GM20000 (cell line): ENCODE data around the gene CADPS.

Experiments used
- DNase-seq: peaks from one replicate; pipeline ENCODE4 v3.0.0; 2012; ENCODE audit warnings: low spot score
- TF ChIP-seq, protein P1 (sequence below): IDR thresholded peaks from 2 replicates; pipeline ENCODE4 v1.5.1; 2012; ENCODE audit warnings: mild to moderate bottlenecking, control low read depth; ENCODE audit errors: extremely low read depth, missing control alignments

Gene CADPS

DNA sequence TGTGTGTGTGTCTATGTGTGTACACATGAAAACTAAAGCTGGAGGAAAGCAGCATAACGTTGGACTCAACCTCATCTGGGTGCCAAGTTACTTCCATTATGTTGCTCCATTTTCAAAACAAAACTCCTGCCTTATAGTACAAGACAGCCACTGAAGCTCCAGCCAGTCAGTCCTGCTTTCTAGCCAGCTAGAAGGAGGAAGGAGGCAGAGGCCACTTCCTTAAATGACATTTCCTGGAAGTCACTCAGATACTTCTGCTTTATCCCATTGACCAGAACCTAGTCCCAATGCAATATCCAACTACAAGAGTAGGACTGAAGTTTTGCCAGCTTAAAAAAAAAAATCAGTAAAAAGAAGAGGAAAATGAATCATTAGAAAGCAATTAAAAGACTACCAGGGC, 31.7 kb downstream of the CADPS start:
- TF ChIP-seq, protein P1, sequence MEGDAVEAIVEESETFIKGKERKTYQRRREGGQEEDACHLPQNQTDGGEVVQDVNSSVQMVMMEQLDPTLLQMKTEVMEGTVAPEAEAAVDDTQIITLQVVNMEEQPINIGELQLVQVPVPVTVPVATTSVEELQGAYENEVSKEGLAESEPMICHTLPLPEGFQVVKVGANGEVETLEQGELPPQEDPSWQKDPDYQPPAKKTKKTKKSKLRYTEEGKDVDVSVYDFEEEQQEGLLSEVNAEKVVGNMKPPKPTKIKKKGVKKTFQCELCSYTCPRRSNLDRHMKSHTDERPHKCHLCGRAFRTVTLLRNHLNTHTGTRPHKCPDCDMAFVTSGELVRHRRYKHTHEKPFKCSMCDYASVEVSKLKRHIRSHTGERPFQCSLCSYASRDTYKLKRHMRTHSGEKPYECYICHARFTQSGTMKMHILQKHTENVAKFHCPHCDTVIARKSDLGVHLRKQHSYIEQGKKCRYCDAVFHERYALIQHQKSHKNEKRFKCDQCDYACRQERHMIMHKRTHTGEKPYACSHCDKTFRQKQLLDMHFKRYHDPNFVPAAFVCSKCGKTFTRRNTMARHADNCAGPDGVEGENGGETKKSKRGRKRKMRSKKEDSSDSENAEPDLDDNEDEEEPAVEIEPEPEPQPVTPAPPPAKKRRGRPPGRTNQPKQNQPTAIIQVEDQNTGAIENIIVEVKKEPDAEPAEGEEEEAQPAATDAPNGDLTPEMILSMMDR: no peak
- DNase-seq: no peak

DNA sequence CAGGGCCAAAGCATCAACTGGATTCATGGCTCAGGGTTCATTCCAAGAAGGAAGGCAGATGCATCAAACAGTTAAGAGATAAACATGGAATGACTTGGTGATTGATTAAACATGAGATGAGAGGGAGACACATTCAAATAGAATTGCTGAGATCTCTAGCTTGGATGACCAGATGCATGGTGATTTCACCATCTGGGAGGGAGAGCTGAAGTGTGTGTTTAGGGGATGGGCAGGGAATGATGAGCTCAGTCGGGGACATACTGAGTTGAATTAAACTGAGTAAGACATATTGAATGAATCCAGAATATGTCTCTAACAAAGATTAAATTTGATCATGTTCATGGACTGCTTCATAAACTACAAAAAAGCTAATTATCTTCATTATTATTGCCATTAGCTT, 35.5 kb downstream of the CADPS start:
- TF ChIP-seq, protein P1: no peak
- DNase-seq: no peak

DNA sequence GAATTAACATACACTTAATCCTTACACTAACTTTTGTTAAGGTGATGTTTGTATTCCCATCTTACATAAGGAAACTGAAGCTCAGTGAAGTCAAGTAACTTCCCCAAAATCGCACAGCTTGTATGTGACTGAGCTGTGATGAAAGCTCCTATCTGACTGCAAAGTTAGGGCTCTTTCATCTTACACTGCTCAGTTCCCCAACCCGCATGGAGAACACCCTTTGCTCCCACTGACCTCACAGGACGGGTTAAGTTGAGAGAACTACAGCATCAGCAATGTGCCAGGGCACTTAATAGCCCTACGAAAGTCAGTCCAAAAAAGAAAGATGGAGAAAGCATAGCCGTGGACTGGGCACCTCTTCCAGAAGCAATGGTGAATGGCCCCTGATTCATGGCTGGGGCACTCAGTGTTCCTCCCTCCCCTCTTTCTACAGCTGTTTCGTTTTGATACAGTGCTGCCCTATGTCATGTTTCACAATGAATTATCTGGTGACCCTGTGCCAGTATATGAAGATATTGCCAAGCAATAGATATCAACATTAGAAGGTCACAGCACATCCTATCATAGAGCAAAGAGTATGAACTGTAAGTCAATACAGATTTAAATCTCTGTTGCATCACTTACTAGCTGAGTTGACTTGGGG, 38.0 kb downstream of the CADPS start:
- DNase-seq: no peak
- TF ChIP-seq, protein P1: no peak

DNA sequence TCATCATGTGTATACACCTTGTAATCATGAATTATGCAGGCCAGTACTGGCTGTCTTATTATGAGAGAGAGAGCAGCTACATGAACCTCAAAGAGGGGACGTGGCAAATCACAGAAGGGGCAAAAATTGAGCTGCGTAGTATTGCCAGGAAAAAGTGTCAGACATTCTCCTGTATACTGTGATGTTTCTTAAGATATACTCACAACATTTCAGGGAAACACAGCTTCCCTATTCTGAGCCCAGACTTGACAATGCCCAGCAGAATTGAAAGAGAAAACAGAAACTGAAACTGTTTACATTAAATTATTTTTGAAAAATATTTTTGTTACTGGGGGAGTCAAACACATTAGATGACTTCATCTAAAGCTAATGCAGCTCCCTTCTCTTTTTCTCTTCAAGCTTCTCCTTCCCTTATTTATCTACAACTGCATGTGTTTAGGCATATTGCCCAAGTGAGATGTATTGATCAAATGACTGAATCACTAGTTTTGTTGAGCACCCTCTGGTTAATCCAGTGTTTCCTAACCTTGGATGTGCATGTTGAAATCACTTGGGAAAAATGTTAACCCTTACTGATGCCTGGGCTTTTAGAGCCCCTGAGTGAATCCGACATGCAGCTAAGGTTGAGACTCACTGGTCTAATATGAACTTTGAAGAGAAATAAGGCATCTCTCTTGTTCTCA, 39.5 kb downstream of the CADPS start:
- DNase-seq: peak; percentile 2
- TF ChIP-seq, protein P1: no peak

DNA sequence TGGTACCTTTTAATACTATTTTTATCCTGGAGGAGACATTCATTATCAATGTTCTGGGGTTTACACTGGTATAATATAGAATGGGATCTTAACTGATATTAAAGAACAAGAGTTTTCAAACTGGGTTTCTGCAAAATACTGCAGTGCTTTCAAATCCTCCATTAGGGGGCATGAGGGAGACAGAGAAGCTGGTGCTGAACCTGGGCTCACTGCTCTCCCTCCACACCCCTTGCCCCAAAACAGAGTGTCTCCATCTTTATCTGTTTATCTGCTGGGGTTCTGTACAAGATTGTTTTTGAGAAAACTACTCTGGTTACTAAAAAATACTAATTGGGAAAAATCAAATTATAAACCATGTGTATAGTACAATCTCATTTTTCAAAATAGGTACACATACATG, 41.7 kb downstream of the CADPS start:
- no peak for DNase-seq
- TF ChIP-seq, protein P1: no peak

DNA sequence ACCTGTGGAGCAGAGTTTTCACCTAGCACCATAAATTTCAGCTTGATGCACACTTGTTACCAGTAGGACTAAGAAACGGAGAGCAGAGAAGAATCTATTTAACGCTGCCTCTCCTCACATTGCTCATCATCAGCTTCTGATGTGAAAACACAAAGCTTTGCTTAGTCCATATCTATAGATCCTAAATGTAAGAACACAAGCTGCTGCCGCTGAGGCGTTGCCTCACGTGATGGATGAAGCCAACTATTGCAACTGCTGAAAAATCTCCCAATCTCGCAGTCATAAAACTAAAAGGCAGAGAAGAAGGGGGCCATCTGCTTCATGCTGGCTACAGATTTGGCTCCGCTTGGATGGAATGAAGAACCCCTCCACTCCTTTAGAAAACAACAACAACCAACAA, 42.7 kb downstream of the CADPS start:
- no peak for DNase-seq
- TF ChIP-seq, protein P1: no peak

DNA sequence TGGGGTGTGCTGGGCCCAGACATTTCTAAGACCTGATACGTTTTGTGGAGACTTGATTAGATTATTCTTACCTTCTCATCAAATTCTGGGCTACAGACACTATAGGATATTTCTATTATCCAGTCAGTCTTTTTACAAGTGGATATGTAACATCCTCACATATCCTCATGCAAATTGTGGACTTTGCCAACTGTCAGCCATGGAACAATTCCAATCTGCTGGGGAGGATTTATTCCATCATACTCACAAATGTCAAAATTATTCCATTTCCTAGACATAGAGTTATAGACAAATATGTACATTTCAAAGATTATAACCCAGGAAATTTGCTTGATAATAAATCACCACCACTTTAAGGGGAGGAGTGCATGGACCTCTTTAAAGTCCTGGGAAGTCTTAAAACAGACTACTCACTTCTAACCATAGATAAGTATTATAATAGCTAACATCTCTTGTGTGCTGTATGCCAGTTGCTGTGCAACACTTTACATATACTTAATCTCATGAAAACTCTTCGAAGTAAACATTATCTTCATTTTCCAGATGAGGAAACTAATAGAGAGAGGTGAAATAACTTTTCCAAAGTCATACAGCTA, 44.4 kb downstream of the CADPS start:
- TF ChIP-seq, protein P1: no peak
- DNase-seq: no peak
